Measurements from ENCODE around the gene IRS1.
A peak's percentile ranks its signal among the peaks of the same experiment; 100 is the strongest.

IRS1 gene

DNA sequence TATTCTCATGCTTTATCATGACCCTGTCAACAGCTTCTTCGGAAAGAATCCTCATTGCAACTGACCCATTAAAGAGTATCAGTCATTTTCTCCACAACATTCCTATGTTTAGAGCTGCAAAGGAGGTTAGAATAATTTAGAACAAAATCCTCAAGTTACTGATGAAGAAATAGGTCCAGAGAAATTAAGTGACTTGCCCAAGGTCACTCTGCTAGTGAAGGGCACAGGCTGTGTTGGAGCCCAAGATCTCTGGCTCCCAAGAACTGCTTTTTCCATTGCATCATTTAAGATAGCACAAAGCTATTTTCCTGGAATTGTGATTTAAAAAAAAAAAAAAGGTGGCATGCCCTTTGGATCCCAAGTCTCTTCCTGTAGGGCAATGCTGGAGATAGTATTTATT, 9.6 kb downstream of the IRS1 start:
- no peak for DNase-seq (ENCODE audit: low spot score)

DNA sequence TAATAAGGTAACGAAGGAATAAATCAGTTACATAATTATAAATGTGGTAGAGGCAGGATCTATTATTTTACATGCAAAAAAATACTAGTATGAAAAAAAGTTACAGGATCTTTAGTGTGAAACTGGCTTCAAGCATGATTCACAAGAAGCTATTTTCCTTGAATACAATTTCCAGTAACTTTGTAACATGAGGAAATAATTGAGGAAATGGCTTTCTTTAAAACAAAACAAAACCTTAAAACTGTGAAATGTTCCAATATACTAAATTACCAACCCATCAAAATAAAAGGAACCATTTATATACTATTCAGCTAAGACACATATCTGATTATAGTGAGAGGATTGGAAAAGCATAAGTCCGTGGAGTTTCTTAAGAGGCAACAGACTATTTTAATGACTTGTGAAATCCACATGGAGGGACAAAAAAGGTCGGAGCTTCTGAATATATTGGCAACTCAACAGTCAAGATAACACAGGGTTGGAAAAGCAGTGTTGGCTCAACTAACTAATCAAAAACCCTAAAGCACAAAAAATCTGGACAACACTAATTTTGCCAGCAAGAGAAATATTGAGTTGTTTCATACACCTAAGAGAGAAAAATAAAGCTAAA, 10.6 kb downstream of the IRS1 start:
- DNase-seq (ENCODE audit: low spot score), result no peak

DNA sequence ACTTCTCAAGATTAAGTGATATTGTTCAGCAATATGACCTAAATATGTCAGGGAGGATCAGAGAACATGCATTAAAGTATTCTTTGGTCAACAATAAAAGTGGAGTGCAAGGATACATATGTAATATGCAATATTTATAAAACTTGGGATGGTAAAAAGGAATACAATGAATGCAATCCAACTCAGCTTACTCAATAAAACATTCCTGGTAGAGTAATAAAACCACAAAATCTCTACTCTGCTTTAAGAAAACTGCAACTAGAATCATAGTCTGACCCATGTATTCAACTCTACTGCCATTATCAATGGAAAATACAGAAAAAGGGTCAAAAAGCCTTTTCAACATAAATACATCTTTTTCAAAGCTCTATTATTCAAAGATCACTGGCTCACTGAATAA, 11.6 kb downstream of the IRS1 start:
- no peak for DNase-seq (ENCODE audit: low spot score)

DNA sequence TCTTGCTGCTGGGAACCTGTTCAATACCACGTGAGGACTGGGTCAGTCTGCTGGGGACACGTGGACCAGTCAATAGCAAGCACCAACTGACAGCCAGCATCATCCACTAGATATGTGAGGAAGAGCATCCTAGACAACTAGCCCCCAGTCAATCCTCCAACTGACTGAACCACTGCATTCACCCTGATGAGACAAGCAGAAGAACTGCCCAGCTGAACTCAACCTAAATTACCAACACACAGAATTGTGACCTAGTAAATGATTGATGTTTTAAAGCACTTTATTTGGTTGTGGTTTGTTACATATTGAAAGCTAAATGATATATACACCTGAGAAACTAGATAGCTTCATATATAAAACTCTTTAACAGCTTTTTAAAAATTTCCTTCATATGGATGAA, 15.7 kb downstream of the IRS1 start:
- no peak for DNase-seq (ENCODE audit: low spot score)

DNA sequence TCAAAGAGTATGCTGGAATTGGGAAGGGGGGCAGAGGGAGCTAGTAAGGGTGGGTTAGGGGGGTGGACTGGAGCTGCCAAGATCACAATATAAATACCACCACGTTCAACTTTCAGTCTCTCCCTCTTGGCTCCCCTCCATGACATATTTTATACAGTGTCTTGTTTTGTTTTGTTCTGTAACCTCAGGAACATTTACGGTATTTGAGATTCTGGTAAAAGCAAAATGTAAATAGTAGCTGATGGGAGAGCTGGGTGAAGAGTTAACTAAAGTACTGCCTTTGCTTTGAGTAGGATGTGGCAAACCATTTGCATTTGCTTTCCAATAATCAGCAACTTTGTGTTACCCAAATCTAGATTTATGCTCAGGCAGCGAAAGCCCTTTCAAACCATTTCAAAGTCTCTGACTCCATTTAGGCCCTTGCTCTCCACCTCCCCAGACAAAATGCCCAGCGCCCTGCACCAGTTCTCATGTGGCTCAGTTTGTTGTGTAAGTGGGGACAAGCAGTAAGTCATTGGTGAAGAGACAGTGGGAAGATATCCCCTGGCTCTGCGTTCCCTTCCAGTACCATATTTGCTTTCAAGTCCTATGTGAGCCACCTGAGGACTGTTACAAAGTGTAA, 17.4 kb downstream of the IRS1 start:
- DNase-seq (ENCODE audit: low spot score), result no peak

DNA sequence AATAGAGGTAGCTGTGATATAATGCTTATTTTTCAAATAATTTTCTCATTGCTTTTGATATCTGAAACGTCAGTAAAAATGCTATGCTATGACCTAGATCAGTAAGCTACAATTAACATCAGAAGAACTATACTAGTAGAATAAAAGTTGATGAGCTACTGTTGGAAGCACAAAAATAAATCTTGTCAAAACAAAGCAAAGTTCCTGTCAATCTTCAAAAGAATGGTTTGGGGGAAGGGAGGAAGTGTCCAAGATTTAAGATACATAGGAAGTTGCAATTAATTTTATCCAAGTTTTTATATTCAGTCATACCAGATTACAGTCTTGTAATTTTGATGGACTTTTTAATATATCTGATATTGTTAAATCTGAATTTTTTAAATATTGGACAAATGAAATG, 19.2 kb downstream of the IRS1 start:
- DNase-seq (ENCODE audit: low spot score), result no peak

DNA sequence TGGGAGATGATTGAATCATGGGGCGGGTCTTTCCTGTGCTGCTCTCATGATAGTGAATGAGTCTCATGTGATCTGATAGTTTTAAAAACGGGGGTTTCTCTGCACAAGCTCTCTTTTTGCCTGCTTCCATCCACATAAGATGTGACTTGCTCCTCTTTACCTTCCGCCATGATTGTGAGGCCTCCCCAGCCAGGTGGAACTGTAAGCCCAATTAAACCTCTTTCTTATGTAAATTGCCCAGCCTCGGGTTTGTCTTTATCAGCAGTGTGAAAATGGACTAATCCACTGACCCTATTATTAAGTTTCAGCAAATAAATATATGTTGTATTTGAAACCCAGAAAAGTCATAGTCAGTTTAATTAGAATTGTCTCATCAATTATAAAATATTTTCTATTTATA, 22.0 kb downstream of the IRS1 start:
- DNase-seq (ENCODE audit: low spot score), result no peak

DNA sequence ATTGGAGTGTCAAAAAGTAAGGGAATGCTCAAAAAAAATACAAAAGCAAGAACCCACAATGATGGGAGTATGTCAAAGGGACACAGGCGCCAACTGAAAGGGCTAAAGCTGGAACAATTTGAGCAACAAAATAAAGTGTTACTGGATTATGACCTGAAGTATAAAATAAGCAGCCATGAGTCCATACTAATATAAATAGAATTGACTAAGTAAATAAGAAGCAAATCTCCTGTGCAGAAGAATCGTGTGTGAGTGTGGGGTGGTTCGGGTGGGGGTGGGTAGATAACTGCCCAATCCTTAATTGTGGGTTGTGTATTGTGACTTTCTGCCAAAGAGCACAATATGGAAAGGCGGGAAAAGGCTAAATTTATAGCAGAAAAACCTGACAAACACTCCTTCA, 23.5 kb downstream of the IRS1 start:
- DNase-seq (ENCODE audit: low spot score), result no peak

DNA sequence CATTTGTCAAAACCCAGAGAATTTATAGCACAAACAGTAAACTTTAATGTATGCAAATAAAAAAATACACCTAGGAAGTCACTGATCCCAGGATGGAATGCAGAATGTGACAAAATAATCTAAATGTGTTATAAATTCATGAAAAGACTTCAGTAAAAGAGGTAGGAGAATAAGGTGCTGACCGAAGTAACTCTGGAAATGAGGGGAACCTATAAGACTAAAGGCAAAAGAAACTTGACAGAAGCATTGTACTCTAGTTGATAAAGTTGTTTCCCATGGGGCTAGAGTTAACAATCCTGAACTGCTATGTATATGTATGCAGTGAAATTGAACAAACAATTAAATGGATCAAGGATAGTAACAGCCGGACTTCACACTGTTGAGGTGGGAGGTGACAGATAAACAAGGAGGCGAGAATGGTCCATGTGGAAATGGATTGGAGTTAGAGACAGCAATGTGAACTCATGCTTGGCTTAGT, 24.5 kb downstream of the IRS1 start:
- no peak for DNase-seq (ENCODE audit: low spot score)

DNA sequence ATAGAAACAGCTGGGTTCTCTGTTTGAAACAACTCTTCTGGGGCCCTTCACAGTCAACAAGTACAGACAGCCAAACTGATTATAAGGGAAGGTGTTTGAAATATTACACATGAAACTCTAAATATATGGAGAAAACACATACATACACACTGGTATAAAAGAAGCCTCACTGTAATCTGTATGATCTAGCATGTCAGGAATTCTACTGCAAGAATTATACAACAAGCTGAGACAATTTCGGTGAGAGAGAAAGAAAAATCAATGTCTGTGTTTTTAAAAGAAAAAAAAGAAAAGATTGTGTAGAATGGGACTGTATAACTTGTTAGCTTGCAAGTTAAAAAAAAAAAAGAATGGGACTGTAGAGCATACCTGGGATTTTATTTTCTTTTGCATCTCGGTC, 26.3 kb downstream of the IRS1 start:
- no peak for DNase-seq (ENCODE audit: low spot score)

DNA sequence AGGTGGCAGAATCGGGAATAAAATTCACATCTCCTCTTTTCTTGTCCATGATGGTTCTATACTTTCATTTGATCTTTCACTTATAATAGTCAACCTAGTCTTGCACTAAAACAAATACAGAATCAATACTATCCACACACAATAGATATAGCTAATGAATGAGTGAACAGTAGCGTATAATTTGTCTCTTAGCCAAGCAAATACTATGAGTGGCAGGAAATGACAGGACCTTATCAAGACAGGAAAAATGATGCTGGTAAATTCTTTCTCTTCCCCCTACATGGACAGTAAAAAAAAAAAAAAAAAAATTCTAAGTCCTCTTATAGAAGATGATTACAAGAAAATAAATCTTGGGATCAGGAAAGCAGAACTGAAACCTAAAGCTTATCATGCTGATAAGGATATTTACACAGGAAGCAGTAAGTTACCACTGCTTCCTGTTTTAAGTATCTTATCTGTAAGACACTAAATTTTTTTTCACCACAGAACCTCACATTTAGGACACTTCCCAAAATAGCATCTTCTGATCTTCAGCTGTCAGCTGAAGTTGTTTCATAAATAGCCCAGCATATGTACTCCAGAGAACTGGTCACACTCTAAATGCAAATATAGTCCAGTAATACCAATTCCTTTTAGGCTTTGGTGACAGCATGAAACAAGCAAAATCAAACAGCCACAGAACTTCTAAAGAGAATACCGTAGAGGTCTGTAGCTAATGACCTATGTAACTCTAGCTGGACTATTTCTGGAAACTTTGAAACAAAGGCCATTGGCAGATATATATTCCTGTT, 27.0 kb downstream of the IRS1 start:
- peak; percentile 14 for DNase-seq (ENCODE audit: low spot score)

DNA sequence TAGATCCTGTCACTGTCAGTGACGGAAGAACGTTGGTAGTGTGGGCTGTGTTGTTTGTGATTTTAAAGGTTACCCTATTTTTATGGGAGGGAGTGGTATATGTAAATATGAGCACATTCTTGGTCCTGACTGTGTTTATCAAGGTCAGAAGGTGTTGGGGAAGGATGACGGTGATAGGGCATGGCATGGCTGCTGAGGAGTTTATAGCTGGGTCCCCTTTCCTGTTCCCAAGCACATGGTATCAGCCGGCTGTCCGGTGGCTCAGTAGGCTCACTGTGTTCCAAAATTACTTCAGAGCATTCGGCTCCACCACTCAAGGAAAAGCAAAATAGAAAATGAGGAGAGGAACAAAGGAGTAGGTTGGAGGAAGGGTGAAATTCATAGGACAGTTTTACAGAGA, 28.6 kb downstream of the IRS1 start:
- DNase-seq (ENCODE audit: low spot score), result no peak

DNA sequence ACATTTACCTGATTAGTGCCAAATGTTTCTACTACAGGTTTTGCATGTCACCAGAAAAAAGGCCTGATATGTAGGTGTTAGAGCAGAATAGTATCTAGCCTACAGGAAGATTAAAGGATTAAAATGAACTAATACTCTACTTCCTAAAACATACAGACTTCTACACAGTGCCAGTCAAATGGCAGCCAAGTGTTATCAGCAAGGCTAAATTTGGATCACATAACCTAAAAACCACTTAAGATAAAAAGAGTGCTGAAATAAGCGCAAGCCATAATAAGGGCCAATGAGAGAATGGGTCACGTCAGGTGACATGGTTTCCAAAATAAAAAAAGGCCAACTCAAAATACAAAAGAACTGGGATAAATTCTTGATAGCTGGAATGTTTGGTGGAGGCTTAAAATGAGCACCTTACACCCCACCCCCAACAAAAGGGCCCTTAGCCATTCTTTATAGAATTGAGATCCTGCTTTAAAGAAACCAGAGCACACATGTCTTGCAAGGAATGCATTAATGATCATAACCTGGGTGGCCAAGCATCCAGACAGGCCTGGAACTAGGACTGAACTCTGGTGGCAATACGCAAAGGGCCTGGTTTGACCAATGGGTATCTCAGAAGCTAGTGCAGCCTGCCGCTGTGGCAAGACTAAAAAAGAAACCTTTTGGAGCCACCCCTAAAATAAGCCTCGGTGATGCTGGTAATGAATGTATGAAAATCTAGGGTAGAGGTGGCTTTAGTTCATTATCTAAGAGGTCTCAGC, 32.4 kb downstream of the IRS1 start:
- DNase-seq (ENCODE audit: low spot score), result no peak

DNA sequence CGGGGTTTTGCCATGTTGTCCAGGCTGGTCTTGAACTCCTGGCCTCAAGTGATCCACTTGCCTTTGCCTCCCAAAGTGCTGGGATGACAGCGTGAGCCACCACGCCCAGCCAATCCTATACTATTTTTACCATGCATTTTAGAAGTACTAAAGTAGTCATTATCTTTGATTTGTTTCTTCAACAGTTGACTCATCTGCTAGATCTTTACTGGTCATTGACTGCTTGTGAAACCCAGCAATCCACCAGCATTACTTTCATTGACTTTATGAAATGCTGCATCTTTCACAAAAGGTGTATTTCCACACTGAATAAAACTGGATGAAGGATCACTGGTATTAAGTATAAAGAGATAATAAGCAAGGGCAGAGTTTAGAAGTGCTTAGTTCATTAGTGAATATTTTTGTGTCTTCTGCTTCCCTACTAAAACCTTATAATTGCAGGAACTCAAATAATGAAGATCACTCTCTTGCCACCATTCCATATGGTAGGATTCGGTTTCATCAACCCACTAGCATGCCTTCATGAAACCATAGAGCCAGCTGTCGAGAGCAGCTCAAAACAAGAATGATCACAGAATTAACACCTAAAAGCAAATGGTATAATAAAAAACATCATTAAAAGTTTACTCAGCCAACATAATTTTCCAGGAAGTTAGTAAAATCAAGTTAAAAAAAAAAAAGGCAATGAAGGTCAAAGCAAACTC, 33.1 kb downstream of the IRS1 start:
- DNase-seq (ENCODE audit: low spot score), result no peak

DNA sequence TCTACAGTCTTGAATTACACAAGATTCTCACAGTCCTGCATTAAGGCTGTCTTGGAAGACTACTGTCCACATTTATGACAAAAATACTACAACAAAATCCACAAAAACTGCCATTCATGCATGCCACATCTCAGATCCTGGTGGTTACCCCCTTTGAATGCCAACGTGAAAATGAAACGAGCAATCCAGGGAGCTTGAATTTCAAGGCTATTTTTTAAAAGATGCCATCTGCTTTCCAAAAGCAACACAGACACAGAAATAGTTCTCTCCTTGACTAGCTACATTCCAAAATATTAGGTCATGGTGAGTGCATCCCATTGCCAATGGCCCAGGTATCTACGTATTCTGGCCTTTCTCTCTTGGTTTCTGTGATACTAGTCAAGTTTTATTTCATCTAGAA, 36.3 kb downstream of the IRS1 start:
- no peak for DNase-seq (ENCODE audit: low spot score)

DNA sequence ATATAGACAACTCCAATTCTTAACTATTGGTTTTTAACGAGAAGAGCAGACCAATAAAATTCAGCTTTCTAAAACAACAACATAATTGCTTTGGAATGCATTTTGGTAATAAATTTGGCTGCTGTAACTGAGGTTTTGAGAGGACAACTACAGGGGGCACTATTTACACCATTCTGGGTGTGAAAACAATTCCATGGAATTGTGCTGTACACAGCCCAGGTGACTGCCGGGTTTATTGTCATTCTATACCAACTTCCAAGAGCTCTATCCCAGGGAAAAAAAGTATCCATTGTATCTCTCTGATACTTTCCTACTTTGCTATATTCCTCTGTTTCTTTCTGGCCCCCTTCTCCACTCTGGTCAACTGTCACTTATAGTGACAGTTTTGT, 38.4 kb downstream of the IRS1 start:
- DNase-seq (ENCODE audit: low spot score), result no peak

DNA sequence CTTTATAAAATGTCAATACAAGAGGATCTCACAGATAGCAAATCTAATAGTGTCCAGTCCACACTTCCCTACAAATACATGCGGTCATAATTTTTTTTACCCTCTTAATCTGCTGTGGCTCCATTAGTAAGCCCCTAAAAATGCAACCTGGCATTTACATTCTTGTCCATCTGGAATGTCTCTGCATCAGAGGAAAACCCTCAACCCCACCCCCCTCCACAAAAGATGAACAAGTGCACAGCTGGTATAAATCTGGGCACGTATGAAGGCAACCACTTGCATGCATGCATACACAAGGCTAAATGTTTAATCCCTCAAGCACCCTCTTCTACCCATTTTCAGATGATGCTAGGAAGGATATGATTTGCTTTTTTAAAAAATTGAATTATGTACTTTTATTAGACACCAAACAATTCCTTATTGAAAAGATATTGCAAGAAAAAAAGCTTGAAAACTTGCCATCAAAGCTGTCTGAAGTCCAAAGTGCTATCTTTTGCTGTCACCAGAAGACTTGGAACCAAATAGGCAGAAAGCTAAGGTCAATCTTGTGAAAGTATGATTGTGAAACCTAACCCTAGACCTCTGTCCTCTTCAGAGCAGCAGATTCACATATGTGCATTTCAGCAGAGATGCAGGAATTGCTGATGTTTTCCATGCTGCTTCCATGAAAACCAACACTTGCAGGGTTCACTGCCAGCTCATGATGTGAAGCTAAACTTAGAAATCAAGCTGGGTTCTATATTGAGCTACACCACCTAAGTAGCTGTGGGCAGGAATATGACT, 39.0 kb downstream of the IRS1 start:
- no peak for DNase-seq (ENCODE audit: low spot score)

DNA sequence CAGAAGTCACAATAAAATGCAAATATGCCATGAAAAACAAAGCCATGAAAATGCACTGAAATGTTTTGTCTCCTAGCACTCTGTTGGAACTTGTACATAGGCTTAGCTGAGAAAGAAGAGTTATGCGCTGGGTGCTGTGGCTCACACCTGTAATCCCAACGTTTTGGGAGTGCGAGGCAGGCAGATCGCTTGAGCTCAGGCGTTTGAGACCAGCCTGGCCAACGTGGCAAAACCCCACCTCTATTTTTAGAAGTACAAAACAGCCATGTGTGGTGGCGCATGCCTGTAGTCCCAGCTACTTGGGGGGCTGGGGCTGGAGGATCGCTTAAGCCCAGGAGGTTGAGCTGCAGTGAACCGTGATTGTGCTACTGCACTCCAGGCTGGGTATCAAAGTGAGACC, 39.9 kb downstream of the IRS1 start:
- no peak for DNase-seq (ENCODE audit: low spot score)

DNA sequence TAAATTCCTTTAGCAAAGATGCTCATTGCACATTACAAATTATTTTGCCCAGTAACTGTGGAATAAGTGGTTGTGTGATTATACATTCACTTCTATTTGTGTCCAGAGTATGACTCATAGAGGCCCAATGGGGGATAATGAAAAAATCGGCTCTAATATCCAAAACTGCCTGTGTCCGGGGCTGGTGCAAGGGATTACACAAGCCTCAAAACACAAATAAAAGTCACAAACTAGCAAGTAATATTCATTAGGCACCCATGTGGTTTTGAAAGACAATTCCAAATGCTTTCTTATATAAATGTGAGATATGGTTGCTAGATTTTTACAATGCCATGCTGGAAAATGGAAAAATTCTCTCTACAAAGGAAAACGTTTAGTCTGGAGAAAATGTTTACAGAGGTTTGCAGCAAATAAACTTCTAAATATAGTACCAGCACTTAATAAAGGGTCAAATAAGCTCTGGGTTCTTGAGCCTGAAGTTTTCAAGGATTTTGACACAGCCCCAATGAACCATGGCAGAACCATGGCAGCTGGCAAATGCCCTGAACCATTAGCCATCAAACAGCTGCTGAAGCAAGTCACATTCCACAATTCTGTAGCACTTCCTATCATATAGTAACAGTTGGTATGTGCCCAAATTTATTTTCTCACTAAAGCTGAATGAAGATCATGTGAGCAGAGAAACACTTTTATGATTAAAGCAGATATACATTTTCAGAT, 40.5 kb downstream of the IRS1 start:
- DNase-seq (ENCODE audit: low spot score), result no peak

DNA sequence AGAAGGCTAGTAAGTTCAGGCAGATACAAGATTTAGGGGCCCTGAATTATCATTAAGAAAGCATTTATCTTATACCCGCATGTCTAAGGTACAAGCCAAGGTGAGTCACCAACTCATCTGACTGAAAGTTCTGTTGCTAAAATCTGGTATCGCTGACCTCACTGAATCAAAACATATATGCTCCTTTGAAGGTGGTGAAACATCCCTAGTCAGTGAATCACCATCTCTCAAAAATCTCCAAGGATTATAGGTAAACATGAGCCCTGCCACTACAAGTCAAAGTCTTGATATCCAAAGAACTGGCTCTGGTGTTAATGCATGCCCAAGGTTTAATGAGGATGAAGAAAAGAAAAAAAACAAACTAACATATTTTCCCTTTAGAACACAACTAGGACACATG, 43.5 kb downstream of the IRS1 start:
- no peak for DNase-seq (ENCODE audit: low spot score)

DNA sequence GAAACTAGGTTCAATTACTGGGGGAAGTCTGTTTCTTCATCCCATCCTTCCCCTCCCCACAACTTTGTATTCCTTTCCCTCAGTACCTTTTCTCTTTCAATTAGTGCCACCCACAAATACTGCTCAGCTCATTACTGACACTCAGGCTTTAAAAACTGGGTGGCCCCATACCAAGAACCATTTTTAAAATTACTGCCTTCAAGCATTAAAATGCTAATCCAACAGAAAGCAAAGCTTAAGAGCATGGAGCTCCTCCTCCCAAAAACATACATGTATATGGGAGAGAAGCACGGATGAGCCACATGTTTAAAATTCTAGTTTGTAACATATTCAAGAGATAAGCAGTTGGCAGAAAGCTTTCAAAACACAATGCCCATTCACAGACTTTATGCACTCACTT, 44.0 kb downstream of the IRS1 start:
- DNase-seq (ENCODE audit: low spot score), result no peak
